ENCODE measurements around the gene BHLHE23.

DNA sequence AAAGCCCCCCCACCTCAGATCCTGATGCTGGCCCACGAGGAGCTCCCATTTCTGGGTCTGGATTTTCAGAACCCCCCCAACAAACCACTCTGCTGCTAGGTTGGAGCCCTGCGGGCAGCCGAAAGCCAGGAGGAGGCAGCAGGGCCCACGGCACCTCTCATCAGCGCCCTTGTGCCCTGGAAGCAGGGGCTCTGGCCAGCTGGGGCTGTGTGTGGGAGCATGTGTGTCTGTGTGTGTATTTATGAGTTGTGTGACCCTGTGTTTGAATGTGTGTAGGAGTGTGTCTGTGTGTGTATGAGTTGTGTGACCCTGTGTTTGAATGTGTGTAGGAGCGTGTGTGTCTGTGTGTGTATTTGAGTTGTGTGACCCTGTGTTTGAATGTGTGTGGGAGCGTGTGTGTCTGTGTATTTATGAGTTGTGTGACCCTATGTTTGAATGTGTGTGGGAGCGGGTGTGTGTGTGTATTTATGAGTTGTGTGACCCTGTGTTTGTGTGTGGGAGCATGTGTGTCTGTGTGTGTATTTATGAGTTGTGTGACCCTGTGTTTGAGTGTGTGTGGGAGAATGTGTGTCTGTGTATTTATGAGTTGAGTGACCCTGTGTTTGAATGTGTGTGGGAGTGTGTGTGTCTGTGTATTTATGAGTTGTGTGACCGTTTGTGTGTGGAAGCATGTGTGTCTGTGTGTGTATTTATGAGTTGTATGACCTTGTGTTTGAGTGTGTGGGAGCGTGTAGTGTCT lies 35.4 kb downstream of the BHLHE23 start:
- TF ChIP-seq, protein P1, sequence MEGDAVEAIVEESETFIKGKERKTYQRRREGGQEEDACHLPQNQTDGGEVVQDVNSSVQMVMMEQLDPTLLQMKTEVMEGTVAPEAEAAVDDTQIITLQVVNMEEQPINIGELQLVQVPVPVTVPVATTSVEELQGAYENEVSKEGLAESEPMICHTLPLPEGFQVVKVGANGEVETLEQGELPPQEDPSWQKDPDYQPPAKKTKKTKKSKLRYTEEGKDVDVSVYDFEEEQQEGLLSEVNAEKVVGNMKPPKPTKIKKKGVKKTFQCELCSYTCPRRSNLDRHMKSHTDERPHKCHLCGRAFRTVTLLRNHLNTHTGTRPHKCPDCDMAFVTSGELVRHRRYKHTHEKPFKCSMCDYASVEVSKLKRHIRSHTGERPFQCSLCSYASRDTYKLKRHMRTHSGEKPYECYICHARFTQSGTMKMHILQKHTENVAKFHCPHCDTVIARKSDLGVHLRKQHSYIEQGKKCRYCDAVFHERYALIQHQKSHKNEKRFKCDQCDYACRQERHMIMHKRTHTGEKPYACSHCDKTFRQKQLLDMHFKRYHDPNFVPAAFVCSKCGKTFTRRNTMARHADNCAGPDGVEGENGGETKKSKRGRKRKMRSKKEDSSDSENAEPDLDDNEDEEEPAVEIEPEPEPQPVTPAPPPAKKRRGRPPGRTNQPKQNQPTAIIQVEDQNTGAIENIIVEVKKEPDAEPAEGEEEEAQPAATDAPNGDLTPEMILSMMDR (IDR thresholded peaks at IDR 0.05): no peak
- no peak for TF ChIP-seq POLR2A (IDR thresholded peaks at IDR 0.05)

All from body of pancreas (tissue), 4 donors.